Activated naive CD8-positive, alpha-beta T cell treated with anti-CD3 and anti-CD28 coated beads, Interleukin-2, amount 10 ng/mL, durations not matched to agents 7 days and 5 days (primary cell): ENCODE measurements around the gene LCN15. TPM values are rescaled to one million over a fixed set of nuclear protein-coding genes. Genes with fewer than 3 reads are reported as not detected.

Experiments
- ATAC-seq: fragments of 150-1000 bp; cut with Tn5 transposase; one replicate; pipeline ENCODE4 v1.10.0; 2021; ENCODE audit warnings: low read depth, moderate library complexity
- POLR2A ChIA-PET: fragments of 350-600 bp; sonication (Branson Sonifier 250); formaldehyde crosslinking; loops from one replicate; lab custom pipeline; 2021; ENCODE audit warnings: antibody characterized with exemption; lab: Charles Lee
- DNase-seq: peaks from one replicate; pipeline ENCODE4 v3.0.0; 2021
- H3K27ac Mint-ChIP-seq: one replicate; pipeline ENCODE4 v1.8.0; 2022; ENCODE audit warnings: mild to moderate bottlenecking, mixed read lengths
- H3K27me3 Mint-ChIP-seq: one replicate; pipeline ENCODE4 v1.8.0; 2022; ENCODE audit warnings: mild to moderate bottlenecking, moderate library complexity, mixed read lengths
- H3K36me3 Mint-ChIP-seq: one replicate; pipeline ENCODE4 v1.8.0; 2021; ENCODE audit warnings: mild to moderate bottlenecking, mixed read lengths
- H3K4me1 Mint-ChIP-seq: one replicate; pipeline ENCODE4 v1.8.0; 2021; ENCODE audit warnings: mixed read lengths
- H3K4me3 Mint-ChIP-seq: one replicate; pipeline ENCODE4 v1.8.0; 2022; ENCODE audit warnings: mild to moderate bottlenecking, moderate library complexity, mixed read lengths
- H3K9me3 Mint-ChIP-seq: one replicate; pipeline ENCODE4 v1.8.0; 2021; ENCODE audit warnings: mixed read lengths
- total RNA-seq, 2 experiments: library from RNA; stranded (reverse); gene quantifications; one replicate each; pipeline ENCODE4 v1.2.3, GENCODE V29; 2021

Gene LCN15
- total RNA-seq, 2 experiments from 2014 or later = not detected

GRCh38 chr9:136729926-136730325 lies 34.4 kb downstream of the LCN15 start:
- ATAC-seq = no peak
- Mint-ChIP-seq H3K4me1 (peaks cover 20% of the 10 kb centered on the region), H3K27me3 (peaks cover 2% of the 10 kb centered on the region), H3K4me3 (peak overlapping the region; percentile 42), H3K36me3 (peaks cover 9% of the 10 kb centered on the region), H3K9me3 (no peaks in the 10 kb centered on the region), H3K27ac (no peak overlapping the region)
- POLR2A ChIA-PET = interaction anchor here (0.5 to 1.3 kb wide), 4 partner anchors 10 to 191 kb away, joined by 3 to 6 read pairs (median 4); no protein-coding TSS in a partner anchor
- no peak for DNase-seq

GRCh38 chr9:136729144-136729543 lies 35.2 kb downstream of the LCN15 start:
- Mint-ChIP-seq H3K27me3 (peaks cover 2% of the 10 kb centered on the region), H3K27ac (no peak overlapping the region), H3K4me3 (peak overlapping the region; percentile 42), H3K36me3 (peaks cover 11% of the 10 kb centered on the region), H3K9me3 (no peaks in the 10 kb centered on the region), H3K4me1 (peaks cover 23% of the 10 kb centered on the region)
- POLR2A ChIA-PET = interaction anchor here (0.5 to 3.0 kb wide), 11 partner anchors 11 to 302 kb away, joined by 3 to 52 read pairs (median 4); partner anchors contain the start of genes NOTCH1 and RABL6
- DNase-seq (no peak), ATAC-seq (no peak)

- peaks cover 23% of the 10 kb centered on the region for H3K4me1 Mint-ChIP-seq
- no peak overlapping the region for H3K27ac Mint-ChIP-seq
- peaks cover 2% of the 10 kb centered on the region for H3K27me3 Mint-ChIP-seq
- H3K4me3 Mint-ChIP-seq = peak overlapping the region; percentile 42
- peak; percentile 57 for DNase-seq
- POLR2A ChIA-PET = interaction anchor here (0.6 to 4.0 kb wide), 27 partner anchors 9 to 619 kb away, joined by 3 to 52 read pairs (median 4); partner anchors contain the start of genes AGPAT2, AJM1, DIPK1B and LCN10
- peaks cover 15% of the 10 kb centered on the region for H3K36me3 Mint-ChIP-seq
- peak; percentile 12 for ATAC-seq
- no peaks in the 10 kb centered on the region for H3K9me3 Mint-ChIP-seq
Measured at GRCh38 chr9:136728548-136729123, 35.7 kb downstream of the LCN15 start.

GRCh38 chr9:136728080-136728547 lies 36.2 kb downstream of the LCN15 start:
- POLR2A ChIA-PET = interaction anchor here (0.6 to 4.0 kb wide), 26 partner anchors 10 to 619 kb away, joined by 3 to 52 read pairs (median 4); partner anchors contain the start of genes AGPAT2, AJM1, DIPK1B and LCN10
- H3K27ac Mint-ChIP-seq = no peak overlapping the region
- peak overlapping the region; percentile 98 for H3K4me3 Mint-ChIP-seq
- peak; percentile 75 for ATAC-seq
- H3K4me1 Mint-ChIP-seq = peaks cover 23% of the 10 kb centered on the region
- peaks cover 2% of the 10 kb centered on the region for H3K27me3 Mint-ChIP-seq
- H3K9me3 Mint-ChIP-seq = no peaks in the 10 kb centered on the region
- peak; percentile 98 for DNase-seq
- H3K36me3 Mint-ChIP-seq = peaks cover 16% of the 10 kb centered on the region

GRCh38 chr9:136726631-136727191 lies 37.6 kb downstream of the LCN15 start:
- Mint-ChIP-seq H3K36me3 (peaks cover 16% of the 10 kb centered on the region), H3K27ac (peak overlapping the region; percentile 95), H3K4me3 (peak overlapping the region; percentile 98), H3K9me3 (no peaks in the 10 kb centered on the region), H3K27me3 (peaks cover 2% of the 10 kb centered on the region), H3K4me1 (peaks cover 23% of the 10 kb centered on the region)
- peak; percentile 52 for DNase-seq
- peak; percentile 43 for ATAC-seq
- POLR2A ChIA-PET = interaction anchor here (0.6 to 4.0 kb wide), 16 partner anchors 11 to 732 kb away, joined by 3 to 52 read pairs (median 6); partner anchors contain the start of genes AGPAT2, DIPK1B, LCN10 and RABL6

- DNase-seq = no peak
- Mint-ChIP-seq H3K4me1 (peaks cover 23% of the 10 kb centered on the region), H3K4me3 (peak overlapping the region; percentile 98), H3K9me3 (no peaks in the 10 kb centered on the region), H3K36me3 (peaks cover 16% of the 10 kb centered on the region), H3K27me3 (peaks cover 2% of the 10 kb centered on the region), H3K27ac (peak overlapping the region; percentile 95)
- POLR2A ChIA-PET = interaction anchor here (0.6 to 4.0 kb wide), 6 partner anchors 12 to 54 kb away, joined by 3 to 52 read pairs (median 22); partner anchors contain the start of genes AGPAT2, DIPK1B and LCN10
- no peak for ATAC-seq
Measured at GRCh38 chr9:136726118-136726517, 38.2 kb downstream of the LCN15 start.

GRCh38 chr9:136725612-136726011 lies 38.7 kb downstream of the LCN15 start:
- H3K27me3 Mint-ChIP-seq = peaks cover 2% of the 10 kb centered on the region
- POLR2A ChIA-PET = interaction anchor here (0.6 to 4.0 kb wide), 3 partner anchors 11 to 625 kb away, joined by 3 to 46 read pairs (median 3); partner anchors contain the start of gene DIPK1B
- peaks cover 23% of the 10 kb centered on the region for H3K4me1 Mint-ChIP-seq

GRCh38 chr9:136724772-136725171 lies 39.5 kb downstream of the LCN15 start:
- no peak for DNase-seq
- Mint-ChIP-seq H3K4me1 (peaks cover 21% of the 10 kb centered on the region), H3K9me3 (no peaks in the 10 kb centered on the region), H3K27me3 (peaks cover 2% of the 10 kb centered on the region), H3K27ac (no peak overlapping the region), H3K4me3 (no peak overlapping the region), H3K36me3 (peaks cover 16% of the 10 kb centered on the region)
- ATAC-seq = no peak
- POLR2A ChIA-PET = interaction anchor here (4.0 kb wide), 1 partner anchor 10 kb away, joined by 46 read pairs; the partner anchor contains the start of gene DIPK1B

More at GRCh38 chr9:136725612-136726011, 38.7 kb downstream of the LCN15 start:
- no peak for ATAC-seq
- no peak overlapping the region for H3K27ac Mint-ChIP-seq
- no peaks in the 10 kb centered on the region for H3K9me3 Mint-ChIP-seq
- no peak overlapping the region for H3K4me3 Mint-ChIP-seq
- H3K36me3 Mint-ChIP-seq = peaks cover 16% of the 10 kb centered on the region
- DNase-seq = no peak

GRCh38 chr9:136723989-136724388 lies 40.3 kb downstream of the LCN15 start:
- no peak for DNase-seq
- H3K27ac Mint-ChIP-seq = no peak overlapping the region
- no peak overlapping the region for H3K4me3 Mint-ChIP-seq
- H3K4me1 Mint-ChIP-seq = peaks cover 16% of the 10 kb centered on the region
- no peak for ATAC-seq
- POLR2A ChIA-PET = no interaction called here
- H3K27me3 Mint-ChIP-seq = no peaks in the 10 kb centered on the region
- H3K9me3 Mint-ChIP-seq = no peaks in the 10 kb centered on the region
- peaks cover 16% of the 10 kb centered on the region for H3K36me3 Mint-ChIP-seq

- peaks cover 16% of the 10 kb centered on the region for H3K4me1 Mint-ChIP-seq
- no peak overlapping the region for H3K27ac Mint-ChIP-seq
- DNase-seq (peak; percentile 32), ATAC-seq (no peak)
- no peaks in the 10 kb centered on the region for H3K27me3 Mint-ChIP-seq
- no peaks in the 10 kb centered on the region for H3K9me3 Mint-ChIP-seq
- H3K36me3 Mint-ChIP-seq = peaks cover 16% of the 10 kb centered on the region
- H3K4me3 Mint-ChIP-seq = no peak overlapping the region
- POLR2A ChIA-PET = no interaction called here
Measured at GRCh38 chr9:136723362-136723976, 40.8 kb downstream of the LCN15 start.

GRCh38 chr9:136722969-136723356 lies 41.4 kb downstream of the LCN15 start:
- Mint-ChIP-seq H3K4me1 (peaks cover 16% of the 10 kb centered on the region), H3K36me3 (peaks cover 16% of the 10 kb centered on the region), H3K9me3 (no peaks in the 10 kb centered on the region), H3K4me3 (no peak overlapping the region), H3K27ac (no peak overlapping the region), H3K27me3 (no peaks in the 10 kb centered on the region)
- POLR2A ChIA-PET = no interaction called here
- peak; percentile 34 for DNase-seq
- ATAC-seq = no peak

GRCh38 chr9:136722093-136722968 lies 42.0 kb downstream of the LCN15 start:
- Mint-ChIP-seq H3K4me3 (no peak overlapping the region), H3K27me3 (no peaks in the 10 kb centered on the region), H3K9me3 (no peaks in the 10 kb centered on the region), H3K36me3 (peaks cover 16% of the 10 kb centered on the region), H3K4me1 (peaks cover 16% of the 10 kb centered on the region), H3K27ac (no peak overlapping the region)
- DNase-seq = peak; percentile 30
- POLR2A ChIA-PET = interaction anchor here (0.9 kb wide), 1 partner anchor 21 kb away, joined by 5 read pairs; no protein-coding TSS in a partner anchor
- ATAC-seq = no peak
